Measurements from ENCODE around the gene BBS9. TPM values are rescaled to one million over a fixed set of nuclear protein-coding genes. Genes with fewer than 3 reads are reported as not detected.

BBS9 gene
- total RNA-seq, 1 donor from 2014 or later, result 19.6 TPM

DNA sequence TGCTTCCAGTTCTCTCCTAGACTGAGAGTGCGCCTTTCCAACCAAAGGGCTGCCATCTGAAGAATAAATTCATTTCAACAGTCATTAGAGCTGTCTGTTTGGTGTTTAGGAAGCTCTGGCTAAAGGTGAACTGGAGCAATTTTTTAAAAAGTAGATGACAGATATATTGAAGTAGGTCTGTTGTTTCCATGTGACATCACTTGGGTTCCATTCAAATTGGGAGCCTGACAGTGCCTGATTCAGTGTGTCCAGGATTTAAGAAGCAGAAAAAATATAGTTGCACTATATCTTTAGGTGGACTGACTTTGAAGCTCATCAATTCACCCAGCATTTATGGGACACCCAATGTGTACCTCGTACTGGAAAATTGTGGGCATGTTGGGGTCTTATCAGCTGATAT lies 367.7 kb downstream of the BBS9 start:
- ATAC-seq (no peak), DNase-seq (no peak)
- Histone ChIP-seq H3K4me1 (no peaks in the 10 kb centered on the region), H3K9me3 (no peaks in the 10 kb centered on the region), H3K27me3 (no peaks in the 10 kb centered on the region), H3K36me3 (no peaks in the 10 kb centered on the region), H3K27ac (no peak overlapping the region), H3K4me3 (no peak overlapping the region)
- intact Hi-C loops (cut with DNase I), result no loop called here
- TF ChIP-seq, protein P1, sequence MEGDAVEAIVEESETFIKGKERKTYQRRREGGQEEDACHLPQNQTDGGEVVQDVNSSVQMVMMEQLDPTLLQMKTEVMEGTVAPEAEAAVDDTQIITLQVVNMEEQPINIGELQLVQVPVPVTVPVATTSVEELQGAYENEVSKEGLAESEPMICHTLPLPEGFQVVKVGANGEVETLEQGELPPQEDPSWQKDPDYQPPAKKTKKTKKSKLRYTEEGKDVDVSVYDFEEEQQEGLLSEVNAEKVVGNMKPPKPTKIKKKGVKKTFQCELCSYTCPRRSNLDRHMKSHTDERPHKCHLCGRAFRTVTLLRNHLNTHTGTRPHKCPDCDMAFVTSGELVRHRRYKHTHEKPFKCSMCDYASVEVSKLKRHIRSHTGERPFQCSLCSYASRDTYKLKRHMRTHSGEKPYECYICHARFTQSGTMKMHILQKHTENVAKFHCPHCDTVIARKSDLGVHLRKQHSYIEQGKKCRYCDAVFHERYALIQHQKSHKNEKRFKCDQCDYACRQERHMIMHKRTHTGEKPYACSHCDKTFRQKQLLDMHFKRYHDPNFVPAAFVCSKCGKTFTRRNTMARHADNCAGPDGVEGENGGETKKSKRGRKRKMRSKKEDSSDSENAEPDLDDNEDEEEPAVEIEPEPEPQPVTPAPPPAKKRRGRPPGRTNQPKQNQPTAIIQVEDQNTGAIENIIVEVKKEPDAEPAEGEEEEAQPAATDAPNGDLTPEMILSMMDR (IDR thresholded peaks at IDR 0.05), result no peak

DNA sequence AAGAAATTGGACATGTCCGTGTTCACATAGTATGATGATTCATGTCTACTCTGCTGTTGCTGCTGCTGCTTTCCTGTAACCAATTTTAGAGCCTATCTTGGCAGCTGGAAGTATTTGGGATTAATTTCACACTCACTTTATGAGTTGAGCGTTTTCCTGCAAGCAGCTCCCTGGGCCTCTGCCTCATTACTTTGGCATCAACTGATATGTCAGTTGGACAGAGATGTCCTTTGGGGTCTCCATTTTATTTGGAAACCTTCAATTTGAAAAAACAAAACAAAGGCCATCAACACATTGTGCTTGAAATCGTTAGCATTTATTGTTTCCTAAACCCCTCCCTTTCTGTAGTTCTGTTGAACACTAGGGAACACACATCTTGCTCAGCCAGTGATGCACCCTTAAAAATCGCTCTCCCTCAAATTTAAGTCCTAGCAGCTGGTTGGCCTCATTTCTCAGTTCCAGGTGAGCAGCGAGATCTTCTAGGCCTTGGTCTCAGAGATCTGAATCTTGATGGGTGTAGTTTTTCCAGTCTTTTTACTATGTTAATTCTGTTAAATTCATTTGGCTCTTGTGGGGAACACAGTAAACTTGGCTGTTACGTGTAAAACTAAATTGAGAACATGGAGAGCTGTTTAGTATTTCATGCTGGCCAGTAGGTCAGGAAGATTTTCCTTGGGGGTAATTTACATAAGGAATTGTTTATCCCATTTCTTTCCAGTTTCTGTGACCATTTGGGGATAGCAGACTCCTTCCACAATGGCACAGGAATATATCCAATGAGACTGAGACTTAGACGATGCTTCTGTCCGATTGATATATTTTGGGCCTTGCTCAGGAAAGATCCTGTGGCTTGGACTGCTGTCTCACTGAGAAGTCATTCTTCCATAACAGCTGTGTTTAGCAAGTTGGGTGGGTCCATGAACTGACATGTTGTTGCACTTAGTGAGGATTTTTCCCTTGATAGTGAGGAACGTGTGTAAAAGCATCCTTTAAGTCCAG lies 371.6 kb downstream of the BBS9 start:
- H3K9me3 ChIP-seq, result no peaks in the 10 kb centered on the region
- TF ChIP-seq, protein P1 (IDR thresholded peaks at IDR 0.05), result no peak
- no peak overlapping the region for H3K4me3 ChIP-seq
- H3K36me3 ChIP-seq, result no peaks in the 10 kb centered on the region
- intact Hi-C loops (cut with DNase I), result no loop called here
- H3K27me3 ChIP-seq, result no peaks in the 10 kb centered on the region
- DNase-seq (no peak), ATAC-seq (no peak)
- H3K27ac ChIP-seq, result no peak overlapping the region
- H3K4me1 ChIP-seq, result no peaks in the 10 kb centered on the region

DNA sequence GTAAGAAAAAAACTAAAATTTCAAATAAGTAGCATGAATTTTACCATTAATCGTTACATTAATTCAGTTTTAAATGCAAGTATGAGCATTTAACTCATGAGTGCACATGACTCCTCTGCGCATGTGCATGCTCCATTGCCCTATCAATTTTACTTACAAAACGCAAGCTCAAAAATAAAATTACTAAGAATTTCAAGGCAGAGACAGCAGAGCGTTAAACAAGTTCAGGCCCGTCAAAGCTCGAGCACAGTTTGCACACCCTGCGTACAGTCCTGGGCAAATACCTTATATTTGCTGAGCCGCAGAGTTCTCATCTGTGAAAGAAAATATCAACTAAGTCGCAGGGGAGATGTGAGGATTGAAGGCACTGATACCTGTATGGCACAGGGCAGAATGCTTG lies 373.6 kb downstream of the BBS9 start:
- ATAC-seq, result no peak
- DNase-seq, result no peak
- TF ChIP-seq, protein P1 (IDR thresholded peaks at IDR 0.05), result no peak
- Histone ChIP-seq H3K9me3 (no peaks in the 10 kb centered on the region), H3K4me3 (no peak overlapping the region), H3K27ac (no peak overlapping the region), H3K36me3 (no peaks in the 10 kb centered on the region), H3K4me1 (no peaks in the 10 kb centered on the region), H3K27me3 (no peaks in the 10 kb centered on the region)
- intact Hi-C loops (cut with DNase I), result no loop called here

DNA sequence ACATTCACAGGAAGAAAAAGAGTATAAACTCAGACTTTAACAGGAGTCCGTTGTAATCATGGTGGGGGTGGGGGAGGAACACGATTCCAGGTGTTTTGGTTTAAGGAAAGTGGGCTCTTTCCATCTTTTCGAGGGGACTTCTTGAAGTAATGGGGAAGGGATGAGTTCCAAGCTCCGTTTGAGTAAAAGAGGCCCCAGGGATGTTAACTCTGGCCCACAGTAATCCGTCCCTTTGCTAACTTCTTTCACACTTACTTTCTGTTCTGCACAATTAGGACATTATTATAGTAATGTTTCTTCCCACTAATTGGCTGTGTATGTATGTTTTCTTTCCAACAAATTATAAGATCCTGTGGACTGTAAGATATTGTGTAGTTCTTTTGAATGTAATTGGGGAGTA lies 374.4 kb downstream of the BBS9 start:
- H3K9me3 ChIP-seq, result no peaks in the 10 kb centered on the region
- H3K36me3 ChIP-seq, result no peaks in the 10 kb centered on the region
- no peak overlapping the region for H3K4me3 ChIP-seq
- no peaks in the 10 kb centered on the region for H3K27me3 ChIP-seq
- H3K27ac ChIP-seq, result no peak overlapping the region
- no peak for ATAC-seq
- DNase-seq, result no peak
- intact Hi-C loops (cut with DNase I), result no loop called here
- H3K4me1 ChIP-seq, result no peaks in the 10 kb centered on the region
- TF ChIP-seq, protein P1 (IDR thresholded peaks at IDR 0.05), result no peak

- Histone ChIP-seq H3K27ac (no peak overlapping the region), H3K4me1 (no peaks in the 10 kb centered on the region), H3K27me3 (no peaks in the 10 kb centered on the region), H3K9me3 (no peaks in the 10 kb centered on the region), H3K36me3 (no peaks in the 10 kb centered on the region), H3K4me3 (no peak overlapping the region)
- intact Hi-C loops (cut with DNase I), result no loop called here
- ATAC-seq (no peak), DNase-seq (no peak)
- TF ChIP-seq, protein P1 (IDR thresholded peaks at IDR 0.05), result no peak
Observed at GRCh38 chr7:33504266-33504665, 374.9 kb downstream of the BBS9 start.
